OCI-LY1 (cell line): ENCODE data around the gene DDX1.

Source experiments
- H2AFZ ChIP-seq: fragments of 200-600 bp; sonication (generic), shearing (Covaris generic); 2 replicates; pipeline ENCODE4 v1.6.0; 2014; ENCODE audit warnings: antibody characterized with exemption, mild to moderate bottlenecking, low read length
- H3F3A ChIP-seq: fragments of 200-600 bp; sonication (generic), shearing (Covaris generic); 2 replicates; pipeline ENCODE4 v1.6.0; 2014; ENCODE audit warnings: mild to moderate bottlenecking, antibody characterized with exemption, low read length, moderate library complexity; ENCODE audit not compliant: insufficient read depth
- H3K27ac ChIP-seq: fragments of 200-600 bp; sonication (generic); 2 replicates; pipeline ENCODE4 v1.5.1; 2014; ENCODE audit warnings: low read length, mixed run types, mild to moderate bottlenecking, low read depth; ENCODE audit not compliant: poor library complexity, severe bottlenecking
- H3K27me3 ChIP-seq: fragments of 200-600 bp; sonication (generic); 2 replicates; pipeline ENCODE4 v1.6.0; 2014; ENCODE audit warnings: antibody characterized with exemption, mild to moderate bottlenecking, low read length, moderate library complexity; ENCODE audit not compliant: insufficient read depth
- H3K36me3 ChIP-seq: fragments of 200-600 bp; sonication (generic); 2 replicates; pipeline ENCODE4 v1.6.1; 2014; ENCODE audit warnings: mild to moderate bottlenecking, antibody characterized with exemption, low read length, moderate library complexity, mixed read lengths; ENCODE audit not compliant: insufficient read depth
- H3K4me1 ChIP-seq: fragments of 200-600 bp; sonication (generic); 2 replicates; pipeline ENCODE4 v1.5.1; 2014; ENCODE audit warnings: mild to moderate bottlenecking, low read length, moderate library complexity; ENCODE audit not compliant: insufficient read depth, severe bottlenecking
- H3K4me2 ChIP-seq: fragments of 200-600 bp; sonication (generic), shearing (Covaris generic); 2 replicates; pipeline ENCODE4 v1.6.1; 2014; ENCODE audit warnings: low read length
- H3K4me3 ChIP-seq: fragments of 200-600 bp; sonication (generic); 2 replicates; pipeline ENCODE4 v1.5.1; 2014; ENCODE audit warnings: low read length, low read depth, mild to moderate bottlenecking, mixed read lengths; ENCODE audit not compliant: poor library complexity, severe bottlenecking
- H3K79me2 ChIP-seq: fragments of 200-600 bp; shearing (Covaris generic); 2 replicates; pipeline ENCODE4 v1.6.1; 2016; ENCODE audit warnings: mixed run types, low read length, mixed read lengths; ENCODE audit not compliant: insufficient read depth
- H3K9ac ChIP-seq: fragments of 200-600 bp; sonication (generic), shearing (Covaris generic); 2 replicates; pipeline ENCODE4 v1.6.1; 2014; ENCODE audit warnings: mild to moderate bottlenecking, low read length, mixed read lengths
- H3K9me2 ChIP-seq: fragments of 200-600 bp; sonication (generic), shearing (Covaris generic); 2 replicates; pipeline ENCODE4 v1.6.1; 2014; ENCODE audit warnings: low read depth, mild to moderate bottlenecking, low read length, mixed read lengths
- H3K9me3 ChIP-seq: fragments of 200-600 bp; shearing (Covaris generic); 2 replicates; pipeline ENCODE4 v1.6.1; 2014; ENCODE audit warnings: low read length, mixed read lengths
- H4K20me1 ChIP-seq: fragments of 200-600 bp; sonication (generic), shearing (Covaris generic); 2 replicates; pipeline ENCODE4 v1.6.0; 2016; ENCODE audit warnings: mild to moderate bottlenecking, low read length; ENCODE audit not compliant: insufficient read depth
- EZH2 ChIP-seq: fragments of 200-600 bp; sonication (generic), shearing (Covaris generic); IDR thresholded peaks from 2 replicates; pipeline ENCODE4 v1.8.0; 2017; ENCODE audit warnings: borderline replicate concordance, mixed run types, mild to moderate bottlenecking, antibody characterized with exemption, low read length, moderate library complexity, mixed read lengths
- TF ChIP-seq, protein P1 (sequence below): fragments of 200-600 bp; sonication (generic), shearing (Covaris generic); IDR thresholded peaks from 2 replicates; pipeline ENCODE4 v1.5.1; 2017; ENCODE audit warnings: mild to moderate bottlenecking, antibody characterized with exemption, low read length, moderate library complexity, mixed read lengths

Gene DDX1

GRCh38 chr2:15566912-15567311 is 24.8 kb upstream of the DDX1 start:
- Histone ChIP-seq H3K36me3 (no peaks in the 10 kb centered on the region), H3K4me1 (peaks cover 4% of the 10 kb centered on the region), H4K20me1 (no peaks in the 10 kb centered on the region), H2AFZ (no peak overlapping the region), H3K4me2 (no peak overlapping the region), H3K9ac (no peak overlapping the region), H3K27me3 (no peaks in the 10 kb centered on the region), H3K9me2 (no peaks in the 10 kb centered on the region), H3F3A (no peaks in the 10 kb centered on the region), H3K27ac (no peak overlapping the region), H3K4me3 (no peak overlapping the region), H3K9me3 (no peaks in the 10 kb centered on the region), H3K79me2 (no peaks in the 10 kb centered on the region)
- TF ChIP-seq, protein P1, sequence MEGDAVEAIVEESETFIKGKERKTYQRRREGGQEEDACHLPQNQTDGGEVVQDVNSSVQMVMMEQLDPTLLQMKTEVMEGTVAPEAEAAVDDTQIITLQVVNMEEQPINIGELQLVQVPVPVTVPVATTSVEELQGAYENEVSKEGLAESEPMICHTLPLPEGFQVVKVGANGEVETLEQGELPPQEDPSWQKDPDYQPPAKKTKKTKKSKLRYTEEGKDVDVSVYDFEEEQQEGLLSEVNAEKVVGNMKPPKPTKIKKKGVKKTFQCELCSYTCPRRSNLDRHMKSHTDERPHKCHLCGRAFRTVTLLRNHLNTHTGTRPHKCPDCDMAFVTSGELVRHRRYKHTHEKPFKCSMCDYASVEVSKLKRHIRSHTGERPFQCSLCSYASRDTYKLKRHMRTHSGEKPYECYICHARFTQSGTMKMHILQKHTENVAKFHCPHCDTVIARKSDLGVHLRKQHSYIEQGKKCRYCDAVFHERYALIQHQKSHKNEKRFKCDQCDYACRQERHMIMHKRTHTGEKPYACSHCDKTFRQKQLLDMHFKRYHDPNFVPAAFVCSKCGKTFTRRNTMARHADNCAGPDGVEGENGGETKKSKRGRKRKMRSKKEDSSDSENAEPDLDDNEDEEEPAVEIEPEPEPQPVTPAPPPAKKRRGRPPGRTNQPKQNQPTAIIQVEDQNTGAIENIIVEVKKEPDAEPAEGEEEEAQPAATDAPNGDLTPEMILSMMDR: no peak
- TF ChIP-seq EZH2: no peak

GRCh38 chr2:15568874-15569273 is 22.8 kb upstream of the DDX1 start:
- no peak overlapping the region for H2AFZ ChIP-seq
- H4K20me1 ChIP-seq: no peaks in the 10 kb centered on the region
- H3K4me1 ChIP-seq: no peaks in the 10 kb centered on the region

GRCh38 chr2:15570104-15570503 is 21.6 kb upstream of the DDX1 start:
- H3F3A ChIP-seq: no peaks in the 10 kb centered on the region

More at GRCh38 chr2:15568874-15569273, 22.8 kb upstream of the DDX1 start:
- H3K9ac ChIP-seq: no peak overlapping the region
- no peak overlapping the region for H3K27ac ChIP-seq
- H3F3A ChIP-seq: no peaks in the 10 kb centered on the region
- H3K4me2 ChIP-seq: no peak overlapping the region
- TF ChIP-seq, protein P1: no peak
- TF ChIP-seq EZH2: no peak
- no peaks in the 10 kb centered on the region for H3K27me3 ChIP-seq
- no peaks in the 10 kb centered on the region for H3K79me2 ChIP-seq
- H3K4me3 ChIP-seq: no peak overlapping the region
- H3K9me2 ChIP-seq: no peaks in the 10 kb centered on the region
- no peaks in the 10 kb centered on the region for H3K9me3 ChIP-seq
- no peaks in the 10 kb centered on the region for H3K36me3 ChIP-seq

More at GRCh38 chr2:15570104-15570503, 21.6 kb upstream of the DDX1 start:
- Histone ChIP-seq H3K79me2 (no peaks in the 10 kb centered on the region), H3K27me3 (no peaks in the 10 kb centered on the region), H2AFZ (no peak overlapping the region), H3K9me2 (no peaks in the 10 kb centered on the region), H4K20me1 (no peaks in the 10 kb centered on the region), H3K4me3 (no peak overlapping the region), H3K27ac (no peak overlapping the region), H3K4me2 (no peak overlapping the region), H3K9me3 (no peaks in the 10 kb centered on the region), H3K4me1 (no peaks in the 10 kb centered on the region), H3K9ac (no peak overlapping the region), H3K36me3 (no peaks in the 10 kb centered on the region)
- no peak for TF ChIP-seq EZH2
- TF ChIP-seq, protein P1: no peak
